TTC549 (cell line): ENCODE measurements around the gene CTNNA3.

Experiments used
- FAIRE-seq: peaks from 2 replicates; lab custom pipeline; 2012; peaks lifted over from hg19 to GRCh38; lab: Jason Lieb, UNC

Gene CTNNA3

GRCh38 chr10:66860376-66860945 is 835.5 kb downstream of the CTNNA3 start:
- no peak for FAIRE-seq

DNA sequence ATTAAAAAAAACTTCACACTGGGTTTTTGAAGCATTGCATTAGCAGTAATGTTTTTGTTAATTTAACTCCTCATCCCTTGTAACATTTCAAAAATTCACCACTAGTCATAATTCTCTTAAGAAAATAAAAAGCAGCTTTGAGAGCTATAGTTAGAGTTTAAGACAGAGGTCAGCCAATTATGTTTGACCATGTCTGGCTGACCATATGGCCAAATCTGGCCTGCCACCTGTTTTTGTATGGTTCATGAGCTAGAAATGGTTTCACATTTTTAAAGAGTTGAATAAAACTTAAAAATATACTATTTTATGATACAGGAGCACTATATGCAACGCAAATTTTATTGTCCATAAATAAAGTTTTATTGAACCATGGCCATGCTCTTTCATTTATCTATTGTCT is 843.2 kb downstream of the CTNNA3 start:
- no peak for FAIRE-seq

GRCh38 chr10:66848856-66849255 is 847.1 kb downstream of the CTNNA3 start:
- FAIRE-seq: no peak

- no peak for FAIRE-seq
Observed at GRCh38 chr10:66844176-66844942, 851.6 kb downstream of the CTNNA3 start.

- no peak for FAIRE-seq
Observed at GRCh38 chr10:66843396-66843795, 852.6 kb downstream of the CTNNA3 start.

GRCh38 chr10:66842867-66843266 is 853.1 kb downstream of the CTNNA3 start:
- no peak for FAIRE-seq

DNA sequence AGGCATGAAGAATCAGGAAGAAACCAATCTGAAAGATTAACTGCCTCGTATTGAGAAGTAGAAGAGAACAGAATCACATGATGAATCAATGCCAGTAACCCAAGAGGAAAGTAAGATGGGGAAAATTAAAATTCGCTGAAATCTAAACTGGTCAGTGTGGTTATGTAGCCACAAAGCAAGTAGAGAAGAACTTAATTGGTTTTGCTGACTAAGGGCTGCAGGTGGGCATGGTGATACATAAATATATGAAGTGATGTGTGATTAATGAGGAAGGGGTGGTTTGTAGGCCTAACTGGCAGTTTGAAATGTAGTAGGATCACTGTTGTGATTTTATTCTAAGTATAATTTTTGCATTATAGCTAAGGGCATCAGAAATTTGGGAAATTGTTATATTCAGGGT is 853.6 kb downstream of the CTNNA3 start:
- no peak for FAIRE-seq

- no peak for FAIRE-seq
Observed at GRCh38 chr10:66838656-66839055, 857.3 kb downstream of the CTNNA3 start.

DNA sequence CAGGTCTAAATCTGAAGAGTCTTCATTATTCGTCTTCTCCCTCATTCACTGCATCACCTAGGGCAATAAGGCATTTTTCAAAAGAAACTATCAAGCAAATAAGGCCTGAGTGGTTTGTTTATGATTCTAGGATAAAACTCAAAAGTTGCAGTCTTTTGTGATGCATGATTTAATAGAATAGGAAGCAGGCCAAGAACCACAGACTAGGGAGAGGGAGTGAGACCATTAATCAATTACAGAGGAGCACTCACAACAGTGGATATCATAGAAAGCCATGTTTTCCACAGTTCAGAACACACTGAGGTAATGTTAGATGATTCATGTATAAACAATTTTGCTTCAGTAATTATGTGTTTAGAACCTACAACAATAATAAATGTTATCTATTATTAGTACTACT is 858.0 kb downstream of the CTNNA3 start:
- no peak for FAIRE-seq

- no peak for FAIRE-seq
Observed at GRCh38 chr10:66837335-66837734, 858.7 kb downstream of the CTNNA3 start.

DNA sequence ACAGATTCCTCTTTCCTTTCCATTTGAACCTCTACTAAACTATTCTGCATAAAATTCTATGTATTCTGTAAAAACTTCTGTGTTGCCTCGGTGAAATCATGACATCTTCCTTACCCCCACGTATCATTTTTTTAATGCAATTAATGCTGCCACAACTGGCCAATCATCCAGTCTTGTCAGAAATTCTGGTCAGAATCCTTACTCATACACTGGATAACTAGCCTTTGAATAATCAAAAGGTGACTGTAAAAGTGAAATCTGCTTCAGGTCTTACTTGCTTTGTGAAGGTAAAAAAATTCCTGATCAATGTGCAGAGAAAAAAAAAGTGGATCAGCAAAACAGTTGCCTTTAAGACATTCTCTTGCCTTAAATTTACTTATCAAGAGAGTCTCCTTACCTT is 859.2 kb downstream of the CTNNA3 start:
- no peak for FAIRE-seq

DNA sequence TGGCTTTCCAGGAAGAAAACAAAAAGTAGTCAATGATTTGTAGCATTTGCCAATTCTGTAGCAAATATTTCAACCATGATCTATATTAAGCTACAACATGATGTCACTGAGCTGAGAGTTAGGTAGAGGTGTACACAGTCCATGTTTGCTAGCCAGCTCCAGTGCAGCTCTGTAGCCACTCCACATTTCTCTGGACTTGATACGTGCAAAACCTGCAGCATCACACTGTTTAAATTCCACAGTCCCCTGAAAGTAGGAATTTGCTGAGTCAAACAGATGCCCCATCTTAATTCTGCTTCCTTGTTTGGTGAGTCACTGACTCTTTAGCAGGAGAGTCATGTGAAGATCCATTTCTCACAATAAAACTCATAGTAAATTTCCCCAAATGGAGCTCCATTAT is 859.9 kb downstream of the CTNNA3 start:
- FAIRE-seq: no peak

GRCh38 chr10:66835400-66835799 is 860.6 kb downstream of the CTNNA3 start:
- FAIRE-seq: no peak

DNA sequence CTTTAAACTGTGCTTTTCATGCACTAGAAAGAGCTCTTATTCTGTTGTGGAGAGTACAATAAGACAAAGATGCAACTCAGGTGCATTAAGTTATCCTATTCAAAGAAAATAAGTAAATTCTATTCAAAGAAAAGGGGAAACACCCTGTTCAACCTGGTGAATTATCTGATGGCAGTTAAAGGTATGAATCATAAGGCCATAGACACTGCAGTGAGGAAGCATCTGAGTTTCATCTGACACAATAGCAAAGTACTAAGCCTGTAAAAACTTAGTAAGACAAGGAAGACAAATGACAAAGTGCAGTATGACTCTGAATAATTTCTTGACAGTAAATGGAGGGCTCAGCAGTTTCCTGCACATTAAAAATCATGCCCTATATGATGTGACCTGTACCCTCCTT is 861.2 kb downstream of the CTNNA3 start:
- FAIRE-seq: no peak

GRCh38 chr10:66833861-66834260 is 862.1 kb downstream of the CTNNA3 start:
- no peak for FAIRE-seq

GRCh38 chr10:66832781-66833422 is 863.1 kb downstream of the CTNNA3 start:
- no peak for FAIRE-seq

- FAIRE-seq: no peak
Observed at GRCh38 chr10:66828957-66829356, 867.0 kb downstream of the CTNNA3 start.

DNA sequence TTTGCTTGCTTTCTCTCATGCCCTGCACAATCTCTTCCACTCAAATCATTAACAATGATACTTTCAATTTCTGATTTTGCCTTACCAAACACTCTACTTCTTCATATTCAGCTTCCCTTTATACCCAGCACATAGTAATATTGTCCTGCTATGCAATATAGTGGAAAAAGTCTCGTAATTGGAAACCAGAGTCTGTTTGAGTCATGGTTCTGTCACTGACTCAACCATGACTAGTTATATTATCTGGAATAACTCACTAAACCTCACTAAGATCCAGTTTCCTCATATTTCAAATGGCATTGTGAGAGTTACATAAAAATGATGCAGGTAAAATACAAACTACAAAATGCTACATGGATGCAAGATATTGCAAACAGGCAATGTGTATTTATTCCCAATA is 868.6 kb downstream of the CTNNA3 start:
- no peak for FAIRE-seq

GRCh38 chr10:66823301-66823700 is 872.7 kb downstream of the CTNNA3 start:
- no peak for FAIRE-seq

- FAIRE-seq: no peak
Observed at GRCh38 chr10:66822801-66823200, 873.2 kb downstream of the CTNNA3 start.

DNA sequence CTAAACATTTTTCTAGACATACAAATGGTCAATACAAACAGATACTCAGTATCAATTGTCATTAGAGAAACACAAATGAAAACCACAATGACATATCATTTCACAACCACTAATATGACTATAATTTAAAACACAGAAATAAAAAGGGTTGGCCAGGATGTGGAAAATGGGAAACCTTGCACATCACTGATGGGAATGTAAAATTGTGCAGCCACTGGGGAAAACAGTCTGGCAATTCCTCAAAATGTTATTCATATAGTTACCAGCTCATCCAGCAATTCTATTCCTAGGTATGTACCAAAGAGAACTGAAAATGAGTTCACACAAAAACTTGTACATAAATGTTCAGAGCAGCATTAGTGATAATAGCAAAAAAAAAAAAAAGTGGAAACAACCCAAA is 876.3 kb downstream of the CTNNA3 start:
- FAIRE-seq: no peak

- no peak for FAIRE-seq
Observed at GRCh38 chr10:66813122-66813521, 882.9 kb downstream of the CTNNA3 start.

GRCh38 chr10:66811211-66811610 is 884.8 kb downstream of the CTNNA3 start:
- no peak for FAIRE-seq

GRCh38 chr10:66809402-66809801 is 886.6 kb downstream of the CTNNA3 start:
- no peak for FAIRE-seq
